Measurements from ENCODE around the gene PPFIBP1. TPM values are rescaled to one million over a fixed set of nuclear protein-coding genes. Genes with fewer than 3 reads are reported as not detected.
"Not testable (repeated sequence)": the region's sequence is repeated elsewhere in the genome, so short reads cannot be mapped to it uniquely, and the experiment has no call there.

PPFIBP1 gene
- total and polyA plus RNA-seq, 7 donors, result 5.9 to 63.1 (median 28.3) TPM

GRCh38 chr12:27622436-27623195 is 98.6 kb downstream of the PPFIBP1 start:
- ATAC-seq (no peak), DNase-seq (no peak)
- Histone ChIP-seq H3K27ac (no peak overlapping the region), H3K9me3 (no peaks in the 10 kb centered on the region), H3K27me3 (ENCODE audit: insufficient read depth in 3 of 3, low read length in 2 of 3) (no peaks in the 10 kb centered on the region), H3K4me3 (no peak overlapping the region), H3K36me3 (ENCODE audit: insufficient read depth in 1 of 2, low read depth in 1 of 2) (no peaks in the 10 kb centered on the region), H3K4me1 (peaks cover 22% of the 10 kb centered on the region)
- intact Hi-C loops (cut with DNase I), result no loop called here
- no peak for TF ChIP-seq CTCF (IDR thresholded peaks at IDR 0.05)
- 92% methylated on average over 9 of the region's 9 CpGs for WGBS, 3 donors

GRCh38 chr12:27623645-27624044 is 99.6 kb downstream of the PPFIBP1 start:
- Histone ChIP-seq H3K27ac (no peak overlapping the region), H3K4me3 (no peak overlapping the region), H3K27me3 (ENCODE audit: insufficient read depth in 3 of 3, low read length in 2 of 3) (no peaks in the 10 kb centered on the region), H3K36me3 (ENCODE audit: insufficient read depth in 1 of 2, low read depth in 1 of 2) (no peaks in the 10 kb centered on the region), H3K4me1 (peaks cover 22% of the 10 kb centered on the region), H3K9me3 (no peaks in the 10 kb centered on the region)
- DNase-seq (no peak), ATAC-seq (no peak)
- 82 to 89% (median 89%) methylated on average over 5 of the region's 5 CpGs for WGBS, 3 donors
- intact Hi-C loops (cut with DNase I), result no loop called here
- TF ChIP-seq CTCF (IDR thresholded peaks at IDR 0.05), result no peak

- TF ChIP-seq CTCF (IDR thresholded peaks at IDR 0.05), result no peak
- ATAC-seq (no peak), DNase-seq (no peak)
- H3K9me3 ChIP-seq, result no peaks in the 10 kb centered on the region
- H3K36me3 ChIP-seq (ENCODE audit: insufficient read depth in 1 of 2, low read depth in 1 of 2), result no peaks in the 10 kb centered on the region
- no peak overlapping the region for H3K4me3 ChIP-seq
- H3K27ac ChIP-seq, result no peak overlapping the region
- intact Hi-C loops (cut with DNase I), result no loop called here
- H3K27me3 ChIP-seq (ENCODE audit: insufficient read depth in 3 of 3, low read length in 2 of 3), result no peaks in the 10 kb centered on the region
- WGBS, 3 donors, result 75 to 80% (median 78%) methylated on average over 4 of the region's 4 CpGs
- H3K4me1 ChIP-seq, result peaks cover 16% of the 10 kb centered on the region
These were observed 100.6 kb downstream of the PPFIBP1 start for GRCh38 chr12:27624586-27624985.

- Histone ChIP-seq H3K27ac (peak overlapping the region; percentile 51), H3K4me3 (no peak overlapping the region), H3K9me3 (no peaks in the 10 kb centered on the region), H3K36me3 (ENCODE audit: insufficient read depth in 1 of 2, low read depth in 1 of 2) (no peaks in the 10 kb centered on the region), H3K27me3 (ENCODE audit: insufficient read depth in 3 of 3, low read length in 2 of 3) (no peaks in the 10 kb centered on the region), H3K4me1 (peaks cover 11% of the 10 kb centered on the region)
- ATAC-seq, result peak in 3 of 4 donors; percentile 30 to 76 (median 60)
- 51 to 64% (median 55%) methylated on average over 7 of the region's 7 CpGs for WGBS, 3 donors
- intact Hi-C loops (cut with DNase I), result no loop called here
- no peak for TF ChIP-seq CTCF (IDR thresholded peaks at IDR 0.05)
- DNase-seq, result no peak
These were observed 103.3 kb downstream of the PPFIBP1 start for GRCh38 chr12:27627123-27627852.

- H3K4me3 ChIP-seq; DNase-seq; ATAC-seq; H3K9me3 ChIP-seq; H3K27ac ChIP-seq; H3K36me3 ChIP-seq (ENCODE audit: insufficient read depth in 1 of 2, low read depth in 1 of 2); H3K27me3 ChIP-seq (ENCODE audit: insufficient read depth in 3 of 3, low read length in 2 of 3); intact Hi-C loops (cut with DNase I): not testable (repeated sequence)
- peaks cover 15% of the 10 kb centered on the region for H3K4me1 ChIP-seq
- 39 to 79% (median 53%) methylated on average over 2 of the region's 2 CpGs for WGBS, 3 donors
These were observed 104.0 kb downstream of the PPFIBP1 start for GRCh38 chr12:27627853-27628469.

GRCh38 chr12:27630219-27630618 is 106.2 kb downstream of the PPFIBP1 start:
- WGBS, 3 donors, result 81 to 88% (median 82%) methylated on average over 2 of the region's 2 CpGs
- DNase-seq; H3K27me3 ChIP-seq (ENCODE audit: insufficient read depth in 3 of 3, low read length in 2 of 3); H3K9me3 ChIP-seq; H3K27ac ChIP-seq; H3K4me3 ChIP-seq; ATAC-seq; H3K36me3 ChIP-seq (ENCODE audit: insufficient read depth in 1 of 2, low read depth in 1 of 2): not testable (repeated sequence)
- H3K4me1 ChIP-seq, result peaks cover 15% of the 10 kb centered on the region
- intact Hi-C loops (cut with DNase I), result loop anchor here in 1 of 2 donors (10.0 kb wide), 1 partner anchor 105 kb away; the partner anchor contains the start of gene PPFIBP1

Measured in psoas muscle (tissue), 8 donors.